GM12892 (cell line): ENCODE data around the gene UQCR11.

ENCODE experiments used
- POLR2A ChIP-seq: IDR thresholded peaks from 2 replicates; pipeline ENCODE4 v1.6.1; 2011; ENCODE audit warnings: low read depth, low read length, control low read depth
- POLR2AphosphoS5 ChIP-seq: IDR thresholded peaks from 2 replicates; pipeline ENCODE4 v1.6.1; 2011; ENCODE audit warnings: low read depth, low read length, control low read depth
- TAF1 ChIP-seq: IDR thresholded peaks from 2 replicates; pipeline ENCODE4 v1.6.1; 2011; ENCODE audit warnings: low read depth, mild to moderate bottlenecking, control low read depth, low read length, borderline replicate concordance

DNA sequence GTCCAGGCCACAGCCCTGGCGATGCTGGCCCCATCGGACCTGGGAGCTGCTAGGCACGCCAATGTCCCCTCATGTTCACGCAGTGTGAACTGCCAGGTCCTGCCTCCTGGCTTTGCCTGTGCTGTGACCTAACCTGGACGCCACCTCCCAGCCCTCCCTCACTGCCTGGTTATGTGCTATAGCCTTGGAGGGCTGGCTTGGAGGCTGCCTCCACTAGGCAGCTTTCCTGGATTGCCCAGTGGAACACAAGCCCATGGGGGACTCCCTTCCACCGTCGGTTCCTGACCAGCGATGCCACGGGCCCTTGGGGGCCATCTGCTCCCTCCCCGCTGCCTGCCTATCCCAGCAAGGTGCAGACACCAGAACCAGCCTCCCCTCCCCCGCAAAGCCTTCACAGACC is 15.2 kb upstream of the UQCR11 start:
- no peak for TF ChIP-seq POLR2AphosphoS5
- TF ChIP-seq TAF1 = no peak
- 0 out of 2 replicates have a peak, but pooled peaks have one; percentile 9 for TF ChIP-seq POLR2A
